HG03064 (cell line): ENCODE results near the gene LY86.
"Not testable (repeated sequence)": the region's sequence is repeated elsewhere in the genome, so short reads cannot be mapped to it uniquely, and the experiment has no call there.

Experiments used
- ATAC-seq: cut with Tn5 transposase; IDR thresholded peaks from one replicate; pipeline ENCODE4 v1.9.1; 2021; ENCODE audit warnings: low read depth; ENCODE audit not compliant: unreplicated experiment

LY86 gene

DNA sequence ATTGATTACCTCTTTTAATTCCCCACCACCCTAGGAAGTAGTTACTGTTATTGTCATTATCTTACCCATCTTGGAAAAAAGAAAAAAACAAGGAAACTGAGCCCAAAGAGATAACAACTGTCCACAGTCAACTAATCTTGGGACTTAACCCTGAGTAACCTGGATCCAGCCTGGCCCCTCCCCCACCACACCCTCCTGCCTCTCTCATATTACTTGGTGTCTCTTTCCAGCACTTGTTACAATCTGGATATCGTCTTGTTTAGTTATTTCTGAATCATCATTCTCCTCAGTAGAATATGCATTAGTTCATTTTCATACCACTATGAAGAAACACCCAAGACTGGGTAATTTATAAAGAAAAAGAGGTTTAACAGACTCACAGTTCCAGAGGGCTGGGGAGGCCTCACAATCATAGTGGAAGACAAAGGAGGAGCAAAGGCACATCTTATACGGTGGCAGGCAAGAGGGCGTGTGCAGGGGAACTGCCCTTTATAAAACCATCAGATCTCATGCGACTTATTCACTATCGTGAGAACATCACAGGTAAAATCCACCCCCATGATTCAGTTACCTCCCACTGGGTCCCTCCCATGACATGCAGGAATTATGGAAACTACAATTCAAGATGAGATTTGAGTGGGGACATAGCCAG lies 60.3 kb downstream of the LY86 start:
- ATAC-seq = no peak

- no peak for ATAC-seq
Observed at GRCh38 chr6:6649824-6650349, 61.4 kb downstream of the LY86 start.

GRCh38 chr6:6650839-6651238 lies 62.3 kb downstream of the LY86 start:
- ATAC-seq = no peak

- ATAC-seq = no peak
Observed at GRCh38 chr6:6651335-6651734, 62.8 kb downstream of the LY86 start.

DNA sequence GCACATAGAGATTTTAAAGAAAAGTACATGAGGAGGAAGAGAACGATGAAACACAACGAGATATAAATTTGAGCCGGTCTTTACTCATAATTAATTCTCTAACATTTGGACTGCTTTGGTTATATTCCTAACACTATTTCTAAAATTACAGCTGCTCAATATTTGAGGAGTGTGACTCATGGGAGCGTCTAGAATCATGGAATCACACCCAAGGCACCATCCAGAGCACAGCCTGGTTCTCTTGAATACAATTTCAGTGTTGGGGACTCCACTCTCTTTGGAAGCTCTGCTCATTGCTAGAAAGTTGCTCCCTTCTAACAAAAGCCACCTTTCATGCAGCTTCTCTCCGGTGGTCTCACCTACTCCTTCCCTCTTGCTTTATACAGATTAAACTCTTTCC lies 64.4 kb downstream of the LY86 start:
- no peak for ATAC-seq

DNA sequence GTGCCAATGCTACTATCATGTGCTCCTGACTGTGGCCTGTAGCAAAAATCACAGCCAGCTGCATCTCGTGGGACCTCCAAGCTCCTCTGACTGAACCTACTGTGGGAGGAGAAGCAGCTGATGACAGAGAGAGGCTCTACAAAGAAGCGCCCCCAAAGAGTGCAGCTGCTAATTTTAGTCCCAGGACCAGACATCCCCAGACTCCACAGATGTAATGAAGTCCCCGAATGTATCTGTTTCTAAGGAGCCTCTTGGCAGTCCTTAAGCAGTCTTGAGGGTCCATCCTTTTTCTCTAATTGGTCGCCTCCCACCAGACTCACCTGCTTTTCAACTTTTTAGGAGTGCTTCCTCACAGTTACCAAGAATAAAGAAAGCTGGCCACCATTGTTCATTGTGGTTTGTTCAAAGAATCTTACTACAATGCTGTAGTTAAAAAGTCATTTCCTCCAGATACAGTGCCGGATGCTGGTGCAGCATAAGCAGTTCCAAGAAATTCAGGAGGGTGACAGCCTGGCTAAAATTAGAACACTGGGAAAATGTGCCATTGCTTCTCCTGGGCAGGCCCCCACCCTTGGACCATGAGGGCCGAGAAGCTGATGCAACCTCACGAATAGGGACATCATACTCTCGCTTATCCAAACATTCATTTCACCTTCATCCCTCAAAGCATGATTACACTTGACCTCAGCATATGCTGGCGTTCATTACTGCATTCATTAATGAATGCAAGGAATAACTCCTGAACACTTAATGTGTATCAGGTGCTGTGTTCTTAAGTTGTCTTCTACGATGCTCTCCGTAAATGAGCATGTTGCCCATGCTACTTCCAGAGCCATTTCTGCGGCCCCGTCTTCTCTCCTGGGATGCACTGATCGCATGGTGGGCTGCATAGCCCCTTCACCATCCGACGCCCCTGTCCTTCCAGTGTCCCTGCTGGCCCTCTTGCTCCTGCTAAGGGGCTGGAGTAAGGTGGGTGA lies 66.4 kb downstream of the LY86 start:
- ATAC-seq = no peak

DNA sequence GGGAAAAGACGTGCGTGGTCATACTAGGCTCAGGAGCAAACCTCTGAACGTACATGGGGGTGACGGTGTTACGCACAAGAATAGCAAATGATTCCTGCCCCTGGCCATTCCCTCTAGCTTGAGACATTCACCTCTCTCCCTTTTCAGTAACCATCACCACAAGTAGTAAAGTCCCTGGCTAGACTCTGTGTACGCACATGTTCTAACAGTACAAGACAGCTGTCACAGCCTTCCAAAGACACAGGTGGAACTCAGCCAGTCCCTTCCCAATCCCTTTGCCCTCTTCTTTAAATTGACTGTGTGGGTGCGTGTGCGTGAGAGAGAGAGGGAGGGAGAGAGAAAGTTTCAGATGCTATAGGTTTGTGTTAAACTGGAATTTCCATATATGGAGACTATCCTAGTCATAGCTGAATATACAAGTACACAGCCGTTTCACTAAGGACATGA lies 67.3 kb downstream of the LY86 start:
- ATAC-seq = no peak

GRCh38 chr6:6656287-6656686 lies 67.8 kb downstream of the LY86 start:
- no peak for ATAC-seq

GRCh38 chr6:6657085-6657819 lies 68.7 kb downstream of the LY86 start:
- no peak for ATAC-seq

- ATAC-seq = no peak
Observed at GRCh38 chr6:6657820-6658217, 69.3 kb downstream of the LY86 start.

DNA sequence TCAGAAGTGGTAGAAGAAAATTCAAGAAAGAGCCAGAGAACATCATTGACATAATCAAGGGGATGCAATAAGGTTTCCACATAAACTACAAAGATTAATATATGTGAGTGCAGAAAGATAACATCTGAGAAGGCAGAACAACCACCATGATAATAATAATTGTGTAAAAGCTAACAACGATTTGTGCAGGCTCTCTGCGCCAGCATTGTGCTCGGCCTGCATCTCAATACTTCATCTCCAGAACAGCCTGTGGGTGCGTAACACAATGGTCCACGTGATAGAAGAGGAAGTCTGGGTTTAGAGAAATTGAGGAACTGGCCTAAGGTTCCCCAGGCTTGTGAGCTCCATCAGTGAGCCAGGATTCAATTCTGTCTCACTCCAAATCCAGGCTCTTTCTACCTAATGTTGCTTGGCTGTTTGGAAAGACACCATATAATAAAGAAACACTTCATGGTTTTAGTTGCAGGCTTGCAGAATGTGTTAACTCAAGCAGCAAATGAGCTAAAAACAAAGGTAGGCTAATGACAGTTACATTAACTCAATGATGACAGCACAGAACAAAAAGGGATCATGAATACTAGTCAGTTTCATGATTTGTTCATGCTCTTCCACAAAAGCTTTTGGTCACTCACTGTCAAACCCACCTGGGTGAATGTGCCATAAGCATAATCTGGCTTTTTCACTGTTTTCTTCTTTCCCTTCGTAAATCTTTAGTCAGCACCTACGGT lies 71.2 kb downstream of the LY86 start:
- ATAC-seq = no peak

DNA sequence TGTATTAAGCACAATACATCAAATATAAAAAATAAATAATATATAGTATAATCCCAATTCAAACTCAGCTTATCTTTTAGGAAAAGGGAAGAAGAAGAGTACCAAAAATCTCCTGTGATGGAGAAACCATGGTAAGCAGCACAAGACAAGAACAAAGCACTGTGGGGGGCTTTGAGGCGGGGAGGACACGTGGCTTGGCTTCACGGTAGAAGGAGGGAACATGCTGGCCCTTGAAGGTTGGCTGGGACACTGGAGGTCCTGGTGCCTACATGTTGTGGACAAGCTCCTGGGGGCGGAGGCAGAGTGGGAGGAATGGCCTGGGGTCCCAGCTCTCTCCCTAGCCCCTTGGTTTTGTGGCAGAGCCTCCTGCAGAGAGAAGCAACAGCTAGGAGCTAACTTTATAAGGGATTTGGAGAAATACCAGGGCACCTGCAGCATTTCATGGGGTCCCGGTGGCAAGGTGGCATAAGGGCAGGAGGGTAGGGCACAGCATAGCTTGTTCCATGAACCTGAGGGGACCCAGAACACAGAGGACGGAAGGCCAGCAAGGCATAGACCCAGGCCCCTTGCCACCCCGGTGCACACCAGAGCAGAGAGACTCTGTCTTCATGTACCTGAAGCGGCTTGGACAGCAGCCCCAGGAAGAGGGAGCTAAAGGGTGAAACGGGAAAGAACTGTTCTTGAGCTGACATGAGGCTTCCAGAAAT lies 72.0 kb downstream of the LY86 start:
- ATAC-seq = no peak

GRCh38 chr6:6661191-6661590 lies 72.7 kb downstream of the LY86 start:
- ATAC-seq = no peak

DNA sequence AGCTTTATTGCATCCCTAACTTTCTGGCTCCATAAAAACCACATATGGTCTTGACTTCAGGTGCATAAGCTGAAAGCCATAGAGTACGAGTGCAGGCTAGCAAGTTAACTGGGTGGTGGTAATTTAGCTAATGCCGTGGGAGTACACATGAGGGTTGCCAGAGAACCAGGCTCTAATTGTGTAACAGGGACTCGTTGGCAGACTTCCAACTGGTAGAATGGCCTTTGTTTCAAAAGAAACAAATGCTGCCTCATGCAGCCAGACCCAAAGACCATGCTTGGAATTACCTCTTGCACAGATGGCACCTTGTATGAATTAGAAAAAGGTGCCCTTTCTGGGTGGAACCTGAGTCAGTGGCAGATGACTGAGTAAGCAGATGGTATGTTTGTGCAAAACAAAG lies 73.2 kb downstream of the LY86 start:
- no peak for ATAC-seq

GRCh38 chr6:6663421-6664135 lies 75.1 kb downstream of the LY86 start:
- no peak for ATAC-seq

- ATAC-seq = no peak
Observed at GRCh38 chr6:6665555-6666243, 77.2 kb downstream of the LY86 start.

- not testable (repeated sequence) for ATAC-seq
Observed at GRCh38 chr6:6670150-6670549, 81.6 kb downstream of the LY86 start.

GRCh38 chr6:6674872-6675271 lies 86.4 kb downstream of the LY86 start:
- ATAC-seq = no peak
